ENCODE data around the gene LCE1D.

The LCE1D gene

GRCh38 chr1:152817309-152817708 is 20.8 kb downstream of the LCE1D start:
- no peak for DNase-seq

GRCh38 chr1:152823294-152823693 is 26.8 kb downstream of the LCE1D start:
- DNase-seq = no peak

GRCh38 chr1:152824964-152825363 is 28.4 kb downstream of the LCE1D start:
- no peak for DNase-seq

- DNase-seq = no peak
These were observed 30.7 kb downstream of the LCE1D start, which contains the start of gene LCE1A for GRCh38 chr1:152827173-152827572. Gene LCE1A, plus strand, starts transcription at chr1:152827473. Its CDS starts 0 bp downstream, at chr1:152827473.

- DNase-seq = no peak
These were observed 40.3 kb downstream of the LCE1D start for GRCh38 chr1:152836870-152837269.

- no peak for DNase-seq
These were observed 46.0 kb downstream of the LCE1D start, which contains the start of gene LCE6A for GRCh38 chr1:152842556-152842955. Gene LCE6A, plus strand, starts transcription at chr1:152842856. Its CDS starts 665 bp downstream, at chr1:152843521.
